ENCODE measurements around the gene WNT8B.

Gene WNT8B

GRCh38 chr10:100462709-100463108, at the start of gene WNT8B:
WNT8B (plus strand) TSS chr10:100463009; CDS start chr10:100463169, 160 bp downstream.
- DNase-seq: no peak

GRCh38 chr10:100413173-100413572, 49.6 kb upstream of the WNT8B start:
- no peak for DNase-seq

GRCh38 chr10:100419911-100420449, 42.8 kb upstream of the WNT8B start:
- DNase-seq: no peak

DNA sequence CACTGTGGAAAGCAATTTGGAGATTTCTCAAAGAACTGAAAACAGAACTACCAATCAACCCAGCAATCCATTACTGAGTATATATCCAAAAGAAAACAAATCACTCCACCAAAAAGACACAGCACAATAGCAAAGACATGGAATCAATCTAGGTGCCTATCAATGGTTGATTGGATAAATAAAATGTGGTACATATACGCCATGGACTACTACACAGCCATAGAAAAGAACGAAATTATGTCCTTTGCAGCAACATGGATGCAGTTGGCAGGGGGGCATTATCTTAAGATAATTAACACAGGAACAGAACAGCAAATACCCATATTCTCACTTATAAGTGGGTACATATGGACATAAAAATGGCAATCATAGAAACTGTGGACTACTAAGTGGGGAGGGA, 35.4 kb upstream of the WNT8B start:
- DNase-seq: no peak

DNA sequence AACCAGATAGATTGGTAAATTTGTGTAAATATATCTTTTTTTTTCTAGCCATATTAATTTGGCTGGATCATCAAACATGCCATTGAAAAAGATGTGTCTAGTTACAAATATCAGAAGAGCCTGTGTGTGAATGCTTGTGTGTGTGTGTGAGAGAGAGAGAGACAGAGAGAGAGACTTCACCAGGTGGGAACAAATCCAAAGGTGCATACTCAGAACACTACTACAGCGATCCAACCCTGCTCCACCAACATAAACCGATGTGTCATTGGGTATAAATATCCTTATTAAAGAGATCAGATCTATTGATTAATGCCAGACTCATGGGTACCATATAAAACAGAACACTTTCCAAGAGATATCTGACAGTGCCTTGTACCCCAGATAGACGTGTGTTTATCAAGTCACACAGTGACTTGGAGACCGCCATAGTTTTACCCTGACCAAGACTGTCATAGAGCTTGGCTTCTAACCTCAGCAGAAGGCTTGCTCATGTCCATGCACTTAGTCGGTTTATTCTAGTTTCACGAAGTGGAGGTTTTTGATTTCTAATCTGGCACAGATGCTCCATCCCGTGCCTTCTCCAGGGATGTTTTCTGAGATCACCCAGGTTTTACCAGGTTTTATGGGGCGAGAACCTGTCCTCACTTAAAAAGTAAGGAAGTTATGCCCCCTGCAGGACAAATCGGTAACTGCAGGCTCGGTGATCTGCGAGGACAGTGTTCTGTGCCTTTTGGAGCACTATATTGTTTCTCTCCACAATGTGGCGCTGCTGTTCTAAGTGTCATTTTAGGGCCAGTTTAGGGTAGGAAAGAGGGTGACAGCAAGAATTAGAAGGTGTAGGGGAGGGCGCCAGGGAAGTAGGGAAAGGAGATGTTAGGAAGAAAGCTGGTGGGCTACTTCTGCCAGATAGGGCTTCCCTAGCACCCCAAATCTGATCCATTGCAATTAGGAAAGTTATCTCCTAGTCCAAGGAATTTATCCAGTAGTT, 29.3 kb upstream of the WNT8B start:
- peak; percentile 90 for DNase-seq

DNA sequence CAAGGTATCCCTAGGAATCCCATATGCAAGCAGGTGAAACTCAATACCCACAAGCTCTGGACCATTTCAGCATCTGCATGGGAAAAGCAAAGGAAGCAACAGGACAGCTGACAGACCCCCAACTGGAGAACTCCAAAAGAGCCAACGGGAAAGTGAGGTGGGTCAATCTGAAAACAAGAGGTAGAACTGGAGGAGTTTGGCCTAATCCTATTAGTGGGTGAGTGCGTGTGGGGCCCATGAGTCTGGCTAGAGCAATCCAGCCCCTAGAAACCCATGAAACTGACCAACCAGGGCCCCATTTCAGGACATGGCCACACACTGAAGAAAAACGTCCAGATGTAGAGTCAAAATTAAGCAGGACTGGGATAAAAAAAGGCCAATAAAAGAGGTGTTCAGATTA, 26.6 kb upstream of the WNT8B start:
- DNase-seq: no peak

- no peak for DNase-seq
Observed at GRCh38 chr10:100438674-100439315, 24.0 kb upstream of the WNT8B start.

GRCh38 chr10:100442548-100442947, 20.3 kb upstream of the WNT8B start:
- DNase-seq: no peak

GRCh38 chr10:100446130-100446761, 16.6 kb upstream of the WNT8B start:
- DNase-seq: no peak

DNA sequence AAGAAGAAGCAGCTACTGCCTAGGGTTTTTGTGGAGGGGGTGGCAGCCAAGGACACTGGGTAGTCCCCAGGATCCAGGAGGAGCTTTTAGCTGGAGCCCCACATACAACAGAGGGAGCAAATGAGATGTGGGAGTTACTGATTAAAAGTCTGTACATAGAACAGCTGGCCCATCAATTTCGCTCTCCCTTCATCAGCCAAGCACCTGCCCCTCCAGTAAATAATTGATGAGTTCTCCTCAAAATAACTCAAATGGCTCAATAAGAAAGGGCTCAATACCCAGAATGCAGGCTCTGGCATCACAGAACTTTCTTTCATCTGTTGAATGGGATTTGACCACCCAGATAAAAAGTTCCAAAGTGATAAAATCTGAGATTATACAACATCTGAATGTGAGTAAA, 15.1 kb upstream of the WNT8B start:
- no peak for DNase-seq

DNA sequence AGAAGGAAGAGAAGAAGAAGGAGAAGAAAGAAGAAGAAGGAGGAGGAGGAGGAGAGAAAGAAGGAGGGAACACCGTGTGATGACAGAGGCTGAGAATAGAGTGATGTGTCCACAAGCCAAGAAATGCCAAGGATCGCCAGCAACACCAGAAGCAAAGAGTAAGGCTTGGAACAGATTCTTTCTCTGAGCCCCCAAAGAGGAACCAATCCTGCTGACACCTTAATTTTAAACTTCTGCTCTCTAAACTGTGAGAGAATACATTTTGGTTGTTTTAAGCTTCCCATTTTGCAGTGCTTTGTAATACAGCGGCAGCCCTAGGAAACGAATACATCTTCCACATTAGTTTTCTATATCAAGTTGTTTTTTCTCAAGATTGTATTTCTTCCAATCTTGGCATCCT, 13.9 kb upstream of the WNT8B start:
- DNase-seq: no peak

- no peak for DNase-seq
Observed at GRCh38 chr10:100468322-100468721, 5.5 kb downstream of the WNT8B start.

- no peak for DNase-seq
Observed at GRCh38 chr10:100468978-100469377, 6.2 kb downstream of the WNT8B start.

GRCh38 chr10:100469756-100470155, 6.9 kb downstream of the WNT8B start:
- no peak for DNase-seq

GRCh38 chr10:100470367-100470766, 7.6 kb downstream of the WNT8B start:
- DNase-seq: no peak

GRCh38 chr10:100477970-100478369, 15.2 kb downstream of the WNT8B start:
- no peak for DNase-seq

- no peak for DNase-seq
Observed at GRCh38 chr10:100479037-100479436, 16.2 kb downstream of the WNT8B start.

DNA sequence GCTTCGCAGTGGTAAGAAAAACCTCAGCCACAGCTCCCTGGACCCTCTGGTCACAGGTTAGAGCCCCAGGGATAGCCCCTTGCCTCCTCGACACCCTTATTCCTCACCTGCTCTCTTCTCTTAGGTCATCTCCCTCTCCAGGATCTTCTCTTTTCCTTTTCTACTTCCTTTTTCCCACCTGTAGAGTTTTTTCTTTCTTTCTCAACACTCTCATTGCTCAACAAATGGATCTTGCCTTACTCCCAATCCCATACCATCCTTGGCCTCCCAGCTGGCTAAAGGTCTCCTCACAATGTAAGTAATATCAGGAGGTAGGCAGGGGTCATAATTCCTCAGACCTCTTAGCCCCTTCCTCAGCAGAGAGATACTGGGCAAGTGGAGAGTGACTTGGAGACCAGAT, 17.2 kb downstream of the WNT8B start:
- no peak for DNase-seq

- DNase-seq: peak; percentile 55
Observed at GRCh38 chr10:100481462-100482081, 18.8 kb downstream of the WNT8B start.

GRCh38 chr10:100482181-100482833, 19.5 kb downstream of the WNT8B start:
- DNase-seq: peak; percentile 31

DNA sequence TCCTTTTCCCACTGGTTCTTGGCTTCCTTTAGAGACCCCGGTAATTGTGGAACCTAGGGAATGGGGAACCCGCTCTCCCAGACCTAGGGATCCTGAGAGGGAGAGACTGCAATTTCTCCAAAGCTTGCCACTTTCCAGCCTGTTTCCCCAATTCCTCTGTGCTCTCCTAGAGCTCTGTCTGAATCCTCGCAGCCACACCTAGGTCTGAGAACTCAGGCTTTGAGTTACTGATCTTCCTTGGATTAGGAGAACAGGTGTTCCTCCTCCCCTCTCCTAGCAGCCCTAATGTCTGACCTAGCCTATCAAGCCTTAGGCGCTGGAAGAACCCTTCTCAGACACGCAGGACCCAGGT, 20.0 kb downstream of the WNT8B start:
- DNase-seq: no peak

DNA sequence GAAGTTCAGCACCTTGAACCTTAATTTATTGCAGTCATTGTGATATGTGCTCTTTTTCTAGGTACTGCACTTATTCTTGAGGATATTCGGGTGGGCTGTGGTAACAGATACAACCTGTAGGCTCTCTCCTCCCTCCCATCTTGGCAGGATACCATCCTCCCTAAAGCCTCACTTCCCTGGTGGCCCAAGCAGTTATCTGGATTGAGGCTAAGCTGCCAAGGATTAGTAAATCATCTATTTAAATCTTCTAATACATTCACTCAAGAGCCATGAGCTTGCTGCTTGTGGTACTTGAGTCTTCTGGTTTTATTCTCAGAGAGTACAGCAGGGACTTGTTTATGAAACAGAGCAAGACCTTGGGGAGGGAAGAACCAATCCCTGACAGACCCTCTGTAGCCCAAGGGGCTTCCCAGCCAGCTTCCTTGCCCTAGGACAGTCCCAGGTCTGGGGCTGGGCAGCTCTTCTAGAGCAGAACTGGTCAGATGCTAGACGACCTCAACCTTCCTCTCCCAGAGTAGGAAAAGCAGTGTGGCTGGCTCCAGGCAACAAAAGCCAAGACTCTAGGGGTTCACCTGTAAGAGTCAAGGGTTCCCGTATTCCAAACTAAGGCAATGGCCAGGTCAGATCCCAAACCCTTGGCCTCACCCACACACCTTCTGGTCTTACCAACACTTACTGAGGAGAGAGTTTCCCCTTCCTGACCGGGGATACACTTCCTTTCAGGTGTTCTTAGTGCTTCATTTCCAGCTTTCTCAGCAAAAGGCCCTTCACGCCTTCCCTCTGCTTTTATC, 21.3 kb downstream of the WNT8B start:
- no peak for DNase-seq

Measured in NCI-H1048 (cell line).